ENCODE data around the gene RIC8B.
"Not testable (repeated sequence)": the region's sequence is repeated elsewhere in the genome, so short reads cannot be mapped to it uniquely, and the experiment has no call there.

The RIC8B gene

DNA sequence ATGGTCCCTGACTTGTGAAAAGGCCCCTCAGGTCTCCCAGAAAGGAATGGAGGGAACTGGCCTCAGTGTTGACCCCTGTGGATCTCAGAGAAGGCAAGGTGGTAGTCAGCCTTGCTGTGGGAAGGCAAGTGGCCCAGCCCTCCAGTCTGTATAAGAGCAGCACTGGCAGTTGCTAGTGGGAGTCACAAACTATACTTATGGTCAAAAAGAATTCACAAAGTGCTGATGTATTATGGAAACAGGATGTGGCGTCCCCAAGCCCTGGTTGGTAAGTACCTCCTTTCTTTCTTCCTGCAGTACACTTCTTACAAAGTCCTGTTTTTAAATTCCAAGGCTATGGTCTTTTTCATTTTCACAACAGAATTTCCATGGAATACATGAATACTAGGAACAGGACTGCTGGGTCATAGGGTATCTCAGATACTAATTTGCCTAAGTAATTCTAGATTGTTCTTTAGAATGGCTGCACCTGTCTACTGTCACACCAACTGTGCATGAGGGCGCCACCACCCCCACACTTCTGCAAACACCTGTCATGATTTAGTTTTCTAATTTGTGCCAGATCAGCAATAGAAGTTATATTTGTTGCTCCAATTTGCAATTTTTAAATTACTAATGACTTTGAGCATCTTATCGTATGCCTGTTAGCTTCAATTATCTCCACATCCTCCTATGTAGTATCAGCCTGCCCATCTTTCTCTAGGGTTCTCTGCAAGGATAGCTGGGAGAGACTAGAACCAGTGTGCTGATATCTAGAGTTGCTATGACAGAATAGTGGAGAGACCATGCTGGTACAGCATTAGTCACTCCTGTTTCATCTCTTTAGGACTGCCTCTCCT is 140.5 kb downstream of the RIC8B start:
- Histone ChIP-seq H3K27me3 (ENCODE audit: control insufficient read depth in 1 of 2, insufficient read depth in 2 of 2, low read length in 2 of 2) (peaks cover 0 to 3% of the 10 kb centered on the region in 2 donors), H3K36me3 (ENCODE audit: control insufficient read depth in 2 of 2, insufficient read depth in 2 of 2, low read length in 2 of 2) (no peaks in the 10 kb centered on the region), H3K27ac (ENCODE audit: low read length) (no peak overlapping the region)

DNA sequence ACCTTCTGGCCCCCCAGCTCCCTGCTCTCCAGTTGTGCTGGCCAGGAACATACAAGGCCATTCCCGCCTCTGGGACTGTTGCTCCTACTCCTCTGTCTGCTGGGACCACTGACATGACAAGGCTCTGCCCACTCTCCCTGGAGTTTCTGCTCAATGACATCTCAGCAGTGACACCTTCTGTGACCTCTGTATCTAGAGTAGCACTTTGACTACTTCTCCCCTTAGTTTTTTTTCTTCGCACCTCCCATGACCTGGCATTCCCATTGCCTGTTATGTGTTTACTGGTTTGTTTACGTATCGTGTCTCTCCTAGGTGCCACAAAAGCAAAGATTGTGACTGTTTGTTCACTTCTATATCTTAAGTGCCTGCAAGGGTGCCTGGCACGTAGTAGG is 141.1 kb downstream of the RIC8B start:
- Histone ChIP-seq H3K9me3 (ENCODE audit: control insufficient read depth in 2 of 2, low read length in 2 of 2) (no peaks in the 10 kb centered on the region), H3K36me3 (ENCODE audit: control insufficient read depth in 2 of 2, insufficient read depth in 2 of 2, low read length in 2 of 2) (no peaks in the 10 kb centered on the region), H3K27me3 (ENCODE audit: control insufficient read depth in 1 of 2, insufficient read depth in 2 of 2, low read length in 2 of 2) (peaks cover 0 to 3% of the 10 kb centered on the region in 2 donors), H3K4me1 (ENCODE audit: control insufficient read depth, insufficient read depth, low read length) (no peaks in the 10 kb centered on the region), H3K4me3 (ENCODE audit: low read length in 2 of 2) (no peak overlapping the region), H3K27ac (ENCODE audit: low read length) (no peak overlapping the region), H3K9ac (ENCODE audit: low read length in 2 of 2) (no peak overlapping the region)

More for the DNA sequence above, 140.5 kb downstream of the RIC8B start:
- no peak overlapping the region for H3K4me3 ChIP-seq (ENCODE audit: low read length in 2 of 2)
- no peaks in the 10 kb centered on the region for H3K9me3 ChIP-seq (ENCODE audit: control insufficient read depth in 2 of 2, low read length in 2 of 2)
- H3K9ac ChIP-seq (ENCODE audit: low read length in 2 of 2) = no peak overlapping the region
- no peaks in the 10 kb centered on the region for H3K4me1 ChIP-seq (ENCODE audit: control insufficient read depth, insufficient read depth, low read length)

DNA sequence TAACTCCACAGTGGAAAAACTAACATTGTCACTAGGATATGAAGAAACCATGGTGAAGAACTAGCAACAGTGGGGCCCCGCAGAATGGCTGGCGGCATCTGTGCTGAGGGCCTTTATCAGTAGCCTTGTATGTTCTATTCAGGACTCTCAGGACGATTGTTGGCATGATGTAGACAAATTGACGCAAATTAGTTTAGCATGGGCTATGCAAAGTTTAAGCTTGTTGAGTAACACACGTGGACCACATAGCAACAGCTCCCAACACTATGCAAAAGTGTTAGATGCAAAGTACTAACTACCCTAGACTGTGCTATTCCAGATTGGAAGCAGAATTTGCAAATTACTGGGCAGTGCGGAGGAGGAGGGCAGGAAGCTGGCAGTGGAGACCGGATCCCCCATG is 143.0 kb downstream of the RIC8B start:
- H3K9ac ChIP-seq (ENCODE audit: low read length in 2 of 2) = no peak overlapping the region
- no peak overlapping the region for H3K4me3 ChIP-seq (ENCODE audit: low read length in 2 of 2)
- H3K27me3 ChIP-seq (ENCODE audit: control insufficient read depth in 1 of 2, insufficient read depth in 2 of 2, low read length in 2 of 2) = peaks cover 0 to 3% of the 10 kb centered on the region in 2 donors
- H3K9me3 ChIP-seq (ENCODE audit: control insufficient read depth in 2 of 2, low read length in 2 of 2) = no peaks in the 10 kb centered on the region
- no peaks in the 10 kb centered on the region for H3K4me1 ChIP-seq (ENCODE audit: control insufficient read depth, insufficient read depth, low read length)
- no peak overlapping the region for H3K27ac ChIP-seq (ENCODE audit: low read length)
- no peaks in the 10 kb centered on the region for H3K36me3 ChIP-seq (ENCODE audit: control insufficient read depth in 2 of 2, insufficient read depth in 2 of 2, low read length in 2 of 2)

DNA sequence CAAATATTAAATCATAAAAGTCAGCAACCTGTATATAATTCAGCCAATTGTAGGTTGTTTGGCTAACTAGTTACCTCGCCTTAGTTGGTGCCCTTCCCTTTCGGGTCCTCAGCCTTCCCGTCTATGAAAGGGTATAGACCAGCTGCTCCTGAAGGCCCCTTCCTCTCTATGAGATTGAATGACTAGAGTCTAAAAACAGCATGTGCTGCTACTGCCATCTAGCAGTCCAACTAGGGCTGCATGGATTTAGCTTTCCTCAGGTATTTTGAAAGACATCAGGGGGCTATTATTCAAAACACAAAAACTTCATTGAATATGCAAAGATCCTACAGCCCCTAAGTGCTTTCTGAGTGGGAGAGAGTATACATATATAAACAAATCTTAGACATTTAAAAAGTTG is 144.3 kb downstream of the RIC8B start:
- no peak overlapping the region for H3K9ac ChIP-seq (ENCODE audit: low read length in 2 of 2)
- H3K9me3 ChIP-seq (ENCODE audit: control insufficient read depth in 2 of 2, low read length in 2 of 2) = no peaks in the 10 kb centered on the region
- no peaks in the 10 kb centered on the region for H3K36me3 ChIP-seq (ENCODE audit: control insufficient read depth in 2 of 2, insufficient read depth in 2 of 2, low read length in 2 of 2)
- H3K4me3 ChIP-seq (ENCODE audit: low read length in 2 of 2) = no peak overlapping the region
- no peaks in the 10 kb centered on the region for H3K4me1 ChIP-seq (ENCODE audit: control insufficient read depth, insufficient read depth, low read length)
- no peak overlapping the region for H3K27ac ChIP-seq (ENCODE audit: low read length)
- no peaks in the 10 kb centered on the region for H3K27me3 ChIP-seq (ENCODE audit: control insufficient read depth in 1 of 2, insufficient read depth in 2 of 2, low read length in 2 of 2)

DNA sequence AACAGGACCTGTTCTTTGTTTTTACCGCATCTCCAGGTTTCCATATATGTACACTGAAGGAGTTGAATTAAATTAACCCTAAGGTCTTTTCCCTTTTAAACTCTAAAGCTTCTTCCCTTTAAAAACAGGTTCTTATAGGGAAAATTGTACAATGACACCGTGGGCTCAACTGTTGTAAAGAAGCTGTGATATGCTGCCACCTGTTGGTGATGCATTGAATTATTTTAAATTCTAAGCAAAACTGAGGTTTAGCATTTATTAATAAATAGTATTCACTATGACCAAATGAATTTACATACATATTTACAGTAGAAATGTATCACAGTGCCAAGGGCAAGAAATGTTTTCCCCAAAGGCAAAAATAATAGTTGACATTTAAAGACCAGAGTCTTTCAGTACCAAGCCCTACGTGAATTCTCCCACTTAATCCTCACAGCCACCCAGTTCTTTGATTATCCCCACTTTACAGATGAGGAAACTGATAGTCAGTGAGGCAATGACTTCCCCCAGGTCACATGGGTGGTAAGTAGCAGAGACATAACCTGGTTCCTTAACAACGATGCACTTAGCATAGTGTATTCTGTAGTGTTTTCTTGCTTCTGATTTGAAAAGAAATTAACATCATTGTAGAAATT is 145.5 kb downstream of the RIC8B start:
- no peaks in the 10 kb centered on the region for H3K36me3 ChIP-seq (ENCODE audit: control insufficient read depth in 2 of 2, insufficient read depth in 2 of 2, low read length in 2 of 2)
- H3K4me3 ChIP-seq (ENCODE audit: low read length in 2 of 2) = no peak overlapping the region
- H3K27ac ChIP-seq (ENCODE audit: low read length) = no peak overlapping the region
- no peaks in the 10 kb centered on the region for H3K9me3 ChIP-seq (ENCODE audit: control insufficient read depth in 2 of 2, low read length in 2 of 2)
- H3K9ac ChIP-seq (ENCODE audit: low read length in 2 of 2) = no peak overlapping the region
- H3K4me1 ChIP-seq (ENCODE audit: control insufficient read depth, insufficient read depth, low read length) = no peaks in the 10 kb centered on the region
- H3K27me3 ChIP-seq (ENCODE audit: control insufficient read depth in 1 of 2, insufficient read depth in 2 of 2, low read length in 2 of 2) = no peaks in the 10 kb centered on the region

DNA sequence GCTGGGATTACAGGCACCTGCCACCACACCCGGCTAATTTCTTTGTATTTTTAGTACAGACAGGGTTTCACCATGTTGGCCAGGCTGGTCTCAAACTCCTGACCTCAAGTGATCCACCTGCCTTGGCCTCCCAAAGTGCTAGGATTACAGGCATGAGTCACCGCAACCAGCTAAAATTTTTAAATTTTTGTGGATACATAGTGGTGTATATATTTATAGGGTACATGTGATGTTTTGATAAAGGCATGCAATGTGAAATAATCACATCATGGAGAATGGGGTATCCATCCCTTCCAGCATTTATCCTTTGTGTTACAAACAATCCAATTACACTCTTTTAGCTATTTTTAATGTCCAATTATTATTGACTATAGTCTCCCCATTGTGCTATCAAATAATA is 147.5 kb downstream of the RIC8B start:
- H3K27ac ChIP-seq (ENCODE audit: low read length); H3K36me3 ChIP-seq (ENCODE audit: control insufficient read depth in 2 of 2, insufficient read depth in 2 of 2, low read length in 2 of 2); H3K4me3 ChIP-seq (ENCODE audit: low read length in 2 of 2); H3K27me3 ChIP-seq (ENCODE audit: control insufficient read depth in 1 of 2, insufficient read depth in 2 of 2, low read length in 2 of 2); H3K9me3 ChIP-seq (ENCODE audit: control insufficient read depth in 2 of 2, low read length in 2 of 2); H3K9ac ChIP-seq (ENCODE audit: low read length in 2 of 2); H3K4me1 ChIP-seq (ENCODE audit: control insufficient read depth, insufficient read depth, low read length): not testable (repeated sequence)

DNA sequence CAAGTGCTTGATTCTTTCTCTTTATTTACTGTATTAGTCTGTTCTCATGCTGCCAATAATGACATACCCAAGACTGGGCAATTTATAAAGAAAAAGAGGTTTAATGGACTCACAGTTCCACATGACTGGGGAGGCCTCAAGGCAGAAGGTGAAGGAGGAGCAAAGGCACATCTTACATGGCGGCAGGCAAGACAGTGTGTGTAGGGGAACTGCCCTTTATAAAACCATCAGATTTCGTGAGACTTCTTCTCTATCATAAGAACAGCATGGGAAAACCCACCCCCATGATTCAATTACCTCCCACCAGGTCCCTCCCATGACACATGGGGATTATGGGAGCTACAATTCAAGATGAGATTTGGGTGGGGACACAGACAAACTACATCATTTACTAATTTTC is 149.1 kb downstream of the RIC8B start:
- H3K27ac ChIP-seq (ENCODE audit: low read length); H3K9ac ChIP-seq (ENCODE audit: low read length in 2 of 2); H3K9me3 ChIP-seq (ENCODE audit: control insufficient read depth in 2 of 2, low read length in 2 of 2); H3K4me3 ChIP-seq (ENCODE audit: low read length in 2 of 2); H3K36me3 ChIP-seq (ENCODE audit: control insufficient read depth in 2 of 2, insufficient read depth in 2 of 2, low read length in 2 of 2); H3K27me3 ChIP-seq (ENCODE audit: control insufficient read depth in 1 of 2, insufficient read depth in 2 of 2, low read length in 2 of 2); H3K4me1 ChIP-seq (ENCODE audit: control insufficient read depth, insufficient read depth, low read length): not testable (repeated sequence)

DNA sequence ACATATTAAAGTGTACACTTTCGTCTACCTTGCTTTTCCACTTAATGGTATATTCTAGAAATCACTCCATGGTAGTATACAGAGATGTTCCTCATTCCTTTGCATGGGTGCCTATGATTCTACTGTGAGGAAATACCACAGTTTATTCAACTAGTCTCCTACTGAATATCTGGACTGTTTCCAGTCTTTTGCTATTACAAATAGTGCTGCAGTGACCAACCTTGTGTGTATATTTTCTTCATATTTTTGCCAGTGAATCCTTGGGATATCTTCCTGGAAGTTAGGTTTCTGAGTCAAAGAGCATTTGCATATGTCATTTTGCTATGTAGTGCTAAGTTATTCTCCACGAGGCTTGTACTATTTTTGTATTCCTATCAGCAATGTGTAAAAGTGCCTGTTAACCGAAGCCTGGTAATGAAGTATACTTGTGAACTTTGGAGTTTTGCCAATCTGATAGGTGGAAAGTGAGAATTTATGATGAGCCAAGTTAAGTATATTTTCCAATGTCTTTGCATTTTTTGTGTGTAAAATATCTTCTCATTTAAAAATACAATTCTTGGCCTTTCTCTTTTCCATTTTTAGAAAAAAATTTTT is 149.9 kb downstream of the RIC8B start:
- Histone ChIP-seq H3K9me3 (ENCODE audit: control insufficient read depth in 2 of 2, low read length in 2 of 2) (no peaks in the 10 kb centered on the region), H3K36me3 (ENCODE audit: control insufficient read depth in 2 of 2, insufficient read depth in 2 of 2, low read length in 2 of 2) (no peaks in the 10 kb centered on the region), H3K9ac (ENCODE audit: low read length in 2 of 2) (no peak overlapping the region), H3K4me1 (ENCODE audit: control insufficient read depth, insufficient read depth, low read length) (no peaks in the 10 kb centered on the region), H3K27me3 (ENCODE audit: control insufficient read depth in 1 of 2, insufficient read depth in 2 of 2, low read length in 2 of 2) (no peaks in the 10 kb centered on the region), H3K4me3 (ENCODE audit: low read length in 2 of 2) (no peak overlapping the region), H3K27ac (ENCODE audit: low read length) (no peak overlapping the region)

DNA sequence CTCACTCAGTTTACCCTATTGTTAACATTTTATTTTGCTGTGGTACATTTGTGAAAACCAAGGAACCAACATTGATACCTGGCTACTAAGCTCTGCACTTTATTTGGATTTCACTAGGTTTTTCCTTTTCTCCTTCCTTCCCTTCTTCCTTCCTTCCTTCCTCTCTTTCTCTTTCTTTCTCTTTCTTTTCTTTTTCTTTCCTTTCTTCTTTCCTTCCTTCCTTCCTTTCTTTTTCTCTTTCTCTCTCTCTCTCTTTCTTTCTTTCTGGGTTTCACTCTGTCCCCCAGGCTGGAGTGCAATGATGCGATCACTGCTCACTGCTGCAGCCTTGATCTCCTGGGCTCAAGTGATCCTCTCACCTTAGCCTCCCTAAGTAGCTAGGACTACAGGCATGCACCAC is 152.2 kb downstream of the RIC8B start:
- no peak overlapping the region for H3K27ac ChIP-seq (ENCODE audit: low read length)
- H3K36me3 ChIP-seq (ENCODE audit: control insufficient read depth in 2 of 2, insufficient read depth in 2 of 2, low read length in 2 of 2) = no peaks in the 10 kb centered on the region
- H3K4me1 ChIP-seq (ENCODE audit: control insufficient read depth, insufficient read depth, low read length) = no peaks in the 10 kb centered on the region
- H3K27me3 ChIP-seq (ENCODE audit: control insufficient read depth in 1 of 2, insufficient read depth in 2 of 2, low read length in 2 of 2) = no peaks in the 10 kb centered on the region
- no peak overlapping the region for H3K9ac ChIP-seq (ENCODE audit: low read length in 2 of 2)
- no peaks in the 10 kb centered on the region for H3K9me3 ChIP-seq (ENCODE audit: control insufficient read depth in 2 of 2, low read length in 2 of 2)
- H3K4me3 ChIP-seq (ENCODE audit: low read length in 2 of 2) = no peak overlapping the region

DNA sequence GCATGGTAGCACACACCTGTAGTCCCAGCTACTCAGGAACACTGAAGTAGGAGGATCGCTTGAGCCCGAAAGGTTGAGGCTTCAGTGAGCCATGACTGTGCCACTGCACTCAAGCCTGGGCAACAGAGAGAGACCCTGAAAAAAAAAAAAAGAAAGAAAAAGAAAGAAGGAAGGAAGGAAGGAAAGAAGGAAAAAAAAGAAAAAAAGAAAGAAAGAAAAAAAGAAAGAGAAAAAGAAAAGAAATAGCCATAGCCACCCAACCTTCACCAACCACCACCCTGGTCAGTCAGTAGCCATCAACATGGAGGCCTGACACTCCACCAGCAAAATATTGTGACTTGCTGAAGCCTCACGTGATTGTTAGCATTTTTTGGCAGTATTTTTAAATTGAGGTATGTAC is 159.8 kb downstream of the RIC8B start:
- Histone ChIP-seq H3K27ac (ENCODE audit: low read length) (no peak overlapping the region), H3K36me3 (ENCODE audit: control insufficient read depth in 2 of 2, insufficient read depth in 2 of 2, low read length in 2 of 2) (no peaks in the 10 kb centered on the region), H3K4me1 (ENCODE audit: control insufficient read depth, insufficient read depth, low read length) (no peaks in the 10 kb centered on the region), H3K9ac (ENCODE audit: low read length in 2 of 2) (no peak overlapping the region), H3K9me3 (ENCODE audit: control insufficient read depth in 2 of 2, low read length in 2 of 2) (no peaks in the 10 kb centered on the region), H3K4me3 (ENCODE audit: low read length in 2 of 2) (no peak overlapping the region), H3K27me3 (ENCODE audit: control insufficient read depth in 1 of 2, insufficient read depth in 2 of 2, low read length in 2 of 2) (no peaks in the 10 kb centered on the region)
